ENCODE measurements around the gene ATG10. TPM values are rescaled to one million over a fixed set of nuclear protein-coding genes. Genes with fewer than 3 reads are reported as not detected.
"Not testable (repeated sequence)": the region's sequence is repeated elsewhere in the genome, so short reads cannot be mapped to it uniquely, and the experiment has no call there.

The ATG10 gene
- total RNA-seq, 1 donor from 2014 or later, result 8.1 TPM

DNA sequence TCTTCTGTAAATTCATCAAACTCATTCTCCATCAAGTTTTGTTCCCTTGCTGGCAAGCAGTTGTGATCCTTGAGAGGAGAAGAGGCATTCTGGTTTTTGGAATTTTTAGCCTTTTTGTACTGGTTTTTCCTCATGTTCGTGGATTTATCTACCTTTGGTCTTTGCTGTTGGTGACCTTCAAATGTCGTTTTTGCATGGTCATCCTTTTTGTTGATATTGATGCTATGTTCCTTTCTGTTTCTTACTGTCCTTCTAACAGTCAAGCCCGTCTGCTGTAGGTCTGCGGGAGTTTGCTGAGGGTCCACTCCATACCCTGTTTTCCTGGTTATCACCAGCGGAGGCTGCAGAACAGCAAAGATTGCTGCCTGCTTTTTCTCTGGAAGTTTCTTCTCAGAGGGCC lies 165.4 kb downstream of the ATG10 start:
- ATAC-seq, result no peak

DNA sequence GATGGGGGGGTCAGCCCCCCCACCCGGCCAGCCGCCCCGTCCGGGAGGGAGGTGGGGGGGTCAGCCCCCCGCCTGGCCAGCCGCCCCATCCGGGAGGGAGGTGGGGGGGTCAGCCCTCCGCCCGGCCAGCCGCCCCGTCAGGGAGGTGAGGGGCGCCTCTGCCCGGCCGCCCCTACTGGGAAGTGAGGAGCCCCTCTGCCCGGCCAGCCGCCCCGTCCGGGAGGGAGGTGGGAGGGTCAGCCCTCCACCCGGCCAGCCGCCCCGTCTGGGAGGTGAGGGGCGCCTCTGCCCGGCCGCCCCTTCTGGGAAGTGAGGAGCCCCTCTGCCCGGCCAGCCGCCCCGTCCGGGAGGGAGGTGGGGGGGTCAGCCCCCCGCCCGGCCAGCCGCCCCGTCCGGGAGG lies 168.0 kb downstream of the ATG10 start:
- not testable (repeated sequence) for ATAC-seq

DNA sequence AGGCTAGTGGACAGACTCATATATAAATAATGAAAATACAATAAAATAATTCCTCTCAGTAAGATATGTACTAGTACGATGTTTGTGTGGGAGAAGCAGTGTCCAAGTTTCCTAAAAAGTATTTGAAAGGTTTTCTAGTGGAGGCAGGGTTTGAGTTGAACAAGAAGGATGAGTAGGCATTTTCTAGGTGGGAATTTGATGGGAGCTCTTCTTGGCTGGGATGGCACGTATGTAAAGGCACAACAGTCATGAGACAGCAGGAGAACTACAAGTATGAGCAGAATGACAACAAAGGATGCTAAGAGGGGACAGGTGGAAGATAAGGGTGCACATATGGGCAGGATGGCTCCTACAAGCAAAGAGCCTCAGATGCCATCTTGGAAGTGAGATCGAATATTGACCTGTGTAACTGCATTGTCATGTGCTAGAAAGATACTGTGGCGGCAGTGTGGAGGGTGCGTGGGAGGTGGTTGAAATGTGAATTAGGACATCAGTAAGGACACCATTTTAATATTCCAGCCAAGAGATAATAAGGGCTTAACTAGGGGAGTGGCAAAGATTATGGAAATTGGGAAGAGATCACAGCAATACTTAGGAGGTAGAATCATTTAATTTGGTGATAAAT lies 170.5 kb downstream of the ATG10 start:
- ATAC-seq, result no peak

DNA sequence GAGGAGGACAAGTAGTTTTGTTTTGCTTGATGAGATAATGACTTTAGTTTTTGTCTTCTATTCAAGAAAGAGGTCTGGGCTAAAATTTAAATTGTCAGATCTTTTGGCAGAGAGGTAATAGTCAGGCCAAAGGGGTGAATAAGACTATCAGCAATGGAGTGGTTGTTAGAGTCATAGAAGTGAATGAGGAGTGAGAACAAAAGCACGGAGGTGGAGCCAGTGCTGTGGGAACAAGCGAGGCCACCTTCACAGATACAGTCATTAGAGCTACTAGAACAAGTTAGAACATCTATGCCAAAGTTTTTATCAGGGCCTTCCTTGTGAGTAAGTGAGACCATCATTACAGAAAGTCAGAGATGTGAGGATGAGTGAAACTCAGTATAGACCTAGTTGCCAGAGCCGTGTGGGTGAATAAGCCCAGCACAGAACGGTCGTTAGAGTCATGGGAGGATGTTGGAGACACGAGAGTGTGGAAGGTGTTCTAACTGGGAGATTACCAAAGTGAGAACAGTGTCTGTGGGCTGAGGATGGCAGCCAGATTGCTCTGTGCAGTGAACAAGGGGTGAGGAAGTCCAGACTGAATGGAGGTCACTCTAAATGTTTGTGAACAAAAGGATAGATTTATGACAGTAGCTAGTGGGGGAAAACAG lies 171.2 kb downstream of the ATG10 start:
- ATAC-seq, result no peak

DNA sequence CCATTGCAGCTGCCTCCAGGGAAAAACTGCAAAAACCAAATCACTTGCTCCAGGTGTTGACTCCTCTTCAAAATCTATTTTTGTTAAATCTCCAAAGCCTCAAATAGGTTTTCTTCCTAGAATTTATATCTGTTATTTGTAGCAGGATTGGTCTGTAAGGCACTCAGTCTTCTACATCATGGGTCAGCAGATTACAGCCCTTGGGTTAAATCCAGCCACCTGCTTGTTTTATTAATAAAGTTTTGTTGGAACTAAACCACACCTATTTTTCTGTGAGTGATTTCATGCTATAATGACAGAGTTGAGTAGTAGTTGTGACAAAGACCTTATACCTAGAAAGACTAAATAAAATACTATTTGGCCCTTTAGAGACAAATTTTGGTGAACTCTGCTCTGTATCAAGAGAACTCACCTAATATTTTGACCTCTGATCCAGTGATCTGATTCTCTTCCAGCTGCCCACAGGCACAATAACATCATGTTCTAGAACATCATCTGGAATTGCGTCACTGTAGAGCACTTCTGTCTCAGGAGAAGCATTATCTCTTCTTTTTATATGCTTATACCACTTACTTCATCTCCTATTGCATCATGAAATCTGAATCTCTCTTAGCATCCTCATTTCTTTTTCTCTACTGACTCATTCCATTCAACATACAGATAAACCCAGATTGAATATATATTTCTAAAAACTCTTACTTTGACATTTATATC lies 176.2 kb downstream of the ATG10 start:
- no peak for ATAC-seq

DNA sequence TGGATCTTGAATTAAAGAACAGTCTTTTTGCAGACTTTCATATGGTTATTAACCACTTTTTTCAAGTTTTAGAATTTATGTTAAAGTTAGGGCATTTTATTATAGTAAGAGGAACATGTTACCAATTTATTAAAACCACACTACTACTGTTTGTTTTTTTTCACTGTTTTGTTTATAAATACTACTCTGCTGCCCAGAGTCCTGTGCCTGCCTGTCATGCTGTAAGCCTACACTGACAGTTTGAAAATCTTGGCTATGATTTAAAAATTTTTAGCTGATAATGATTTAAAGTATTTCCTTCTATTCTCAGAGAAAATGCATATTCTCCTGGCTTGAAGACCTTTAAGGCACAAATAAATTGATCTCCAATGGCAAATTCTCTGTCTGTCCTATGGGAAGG lies 177.6 kb downstream of the ATG10 start:
- ATAC-seq, result no peak

DNA sequence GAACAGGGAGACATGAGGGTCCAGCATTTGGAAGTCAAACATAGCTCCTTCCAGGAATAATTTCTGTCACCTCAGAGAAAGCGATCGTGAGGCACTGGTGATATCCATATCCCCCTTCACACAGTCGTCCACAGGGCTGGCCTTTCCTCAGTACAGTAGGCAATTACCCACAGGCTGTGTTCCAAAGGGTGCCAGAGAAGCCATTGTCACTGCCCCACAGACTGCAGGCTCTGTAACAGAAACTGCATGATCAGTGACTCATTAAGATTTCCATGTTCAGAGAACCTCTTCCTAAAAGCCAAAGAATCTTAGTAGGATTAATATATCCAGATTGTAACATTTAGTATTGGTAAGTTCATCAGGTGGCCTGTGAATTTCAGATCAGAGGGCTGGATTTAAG lies 178.7 kb downstream of the ATG10 start:
- ATAC-seq, result no peak

DNA sequence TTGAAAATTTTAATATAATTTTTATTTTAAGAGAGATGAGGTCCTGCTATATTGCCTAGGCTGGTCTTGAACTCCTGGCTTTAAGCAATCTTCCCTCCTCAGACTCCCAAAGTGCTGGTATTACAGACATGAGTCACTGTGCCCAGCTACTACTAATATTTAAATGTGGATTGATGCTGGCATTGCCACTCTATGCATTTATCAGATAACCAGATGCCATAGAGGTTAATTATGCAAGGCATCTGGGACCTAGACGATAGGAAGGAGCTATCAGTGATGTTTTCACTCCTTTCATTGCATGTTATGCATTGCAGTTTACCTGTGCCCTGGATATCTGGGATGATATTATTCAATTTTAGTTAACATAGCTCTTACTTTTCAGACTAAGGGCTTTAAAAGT lies 179.4 kb downstream of the ATG10 start:
- ATAC-seq, result no peak

DNA sequence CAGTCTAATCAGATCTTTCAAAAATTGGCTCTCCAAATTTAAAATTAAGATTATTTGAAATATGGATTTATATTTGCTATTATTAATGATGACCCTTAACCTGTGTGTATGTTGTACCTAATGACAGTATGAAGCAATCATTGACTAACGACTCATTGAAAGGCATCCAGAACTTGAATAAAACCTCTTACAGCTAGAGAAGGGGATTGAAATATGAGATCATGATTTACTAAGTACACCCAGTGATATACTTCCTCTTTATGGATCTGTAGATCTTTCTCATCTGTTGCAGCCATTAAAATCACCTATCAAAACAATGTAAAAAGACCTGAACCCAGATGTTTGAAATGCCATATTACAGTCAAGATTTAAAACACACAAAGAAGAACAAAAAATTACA lies 179.8 kb downstream of the ATG10 start:
- ATAC-seq, result no peak

DNA sequence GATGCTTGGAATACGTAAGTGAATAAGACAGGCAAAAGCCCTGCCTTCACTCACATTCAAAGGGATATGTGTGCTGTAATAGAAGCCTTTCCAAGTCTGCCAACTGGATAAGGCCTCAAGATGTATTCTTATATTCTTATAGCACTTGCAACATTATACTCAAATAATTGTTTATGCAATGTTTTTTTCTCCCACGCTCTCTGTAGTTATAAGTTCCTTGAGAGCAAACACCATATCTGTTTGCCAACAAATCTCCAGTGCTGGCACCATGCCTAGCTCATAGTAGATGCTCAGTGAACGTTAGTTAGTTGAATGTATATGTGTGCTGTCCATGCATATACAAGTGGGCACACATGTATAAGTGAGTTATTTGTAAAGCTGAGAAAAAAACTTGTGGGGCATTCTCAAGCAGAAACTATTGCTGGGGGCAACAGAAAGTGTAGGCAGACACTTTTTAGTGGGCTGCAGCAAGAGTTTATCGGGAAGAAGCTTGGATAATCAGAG lies 181.2 kb downstream of the ATG10 start:
- ATAC-seq, result no peak

DNA sequence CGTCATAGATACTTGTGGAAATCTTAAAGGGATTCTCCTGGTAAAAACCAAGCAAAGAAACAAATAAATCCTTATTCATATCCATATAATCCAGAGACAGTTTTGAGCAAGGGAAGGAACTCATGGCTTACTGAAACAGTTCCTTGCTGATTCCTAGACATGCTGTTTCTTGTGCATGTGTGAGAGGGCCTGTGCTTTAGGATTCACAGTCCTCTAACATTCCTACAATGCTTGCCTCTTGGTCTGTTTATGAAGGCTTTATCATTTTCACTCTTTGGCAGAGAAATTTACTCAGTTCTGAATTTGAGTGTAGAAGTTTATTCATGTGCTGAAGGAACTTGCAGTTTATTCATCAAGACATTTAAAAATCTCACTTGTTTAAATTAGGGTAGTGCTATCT lies 183.0 kb downstream of the ATG10 start:
- ATAC-seq, result no peak

DNA sequence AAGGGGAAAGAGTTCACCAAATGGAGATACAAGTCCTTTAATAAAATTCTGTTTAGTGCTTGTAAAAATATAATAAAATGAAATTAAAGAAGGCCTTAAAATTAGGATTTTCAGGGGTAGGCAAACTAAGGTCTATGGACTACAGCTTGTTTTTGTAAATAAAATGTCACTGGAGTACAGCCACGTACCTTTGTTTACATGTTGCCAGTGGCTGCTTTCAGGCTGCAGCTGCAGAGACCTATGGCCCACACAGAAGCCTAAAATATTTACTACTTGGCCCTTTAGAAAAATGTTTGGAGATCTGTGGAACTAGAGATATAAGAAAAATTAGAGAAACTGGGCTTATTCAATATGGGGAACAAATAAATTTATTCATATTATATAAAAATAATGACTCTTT lies 183.5 kb downstream of the ATG10 start:
- ATAC-seq, result no peak

DNA sequence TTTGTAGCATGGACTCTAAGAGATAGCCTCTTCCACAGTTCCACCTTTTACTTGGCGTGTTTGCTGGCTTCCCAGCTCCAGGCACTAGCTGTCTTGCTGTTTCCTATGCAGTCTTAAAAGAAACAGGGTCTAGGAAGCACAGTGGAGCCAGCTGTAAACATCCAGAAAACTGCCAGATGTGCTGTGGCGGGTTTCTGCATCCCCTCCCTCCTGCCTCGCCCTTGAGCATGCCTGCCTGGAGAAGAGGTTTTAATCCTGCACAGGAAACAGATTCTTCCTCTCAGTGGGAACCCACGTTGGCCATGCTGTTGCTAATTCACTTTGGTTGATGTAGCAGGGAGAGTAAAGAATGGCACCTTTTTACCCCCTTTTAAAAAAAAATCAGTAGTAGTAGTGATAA lies 185.1 kb downstream of the ATG10 start:
- ATAC-seq, result no peak

DNA sequence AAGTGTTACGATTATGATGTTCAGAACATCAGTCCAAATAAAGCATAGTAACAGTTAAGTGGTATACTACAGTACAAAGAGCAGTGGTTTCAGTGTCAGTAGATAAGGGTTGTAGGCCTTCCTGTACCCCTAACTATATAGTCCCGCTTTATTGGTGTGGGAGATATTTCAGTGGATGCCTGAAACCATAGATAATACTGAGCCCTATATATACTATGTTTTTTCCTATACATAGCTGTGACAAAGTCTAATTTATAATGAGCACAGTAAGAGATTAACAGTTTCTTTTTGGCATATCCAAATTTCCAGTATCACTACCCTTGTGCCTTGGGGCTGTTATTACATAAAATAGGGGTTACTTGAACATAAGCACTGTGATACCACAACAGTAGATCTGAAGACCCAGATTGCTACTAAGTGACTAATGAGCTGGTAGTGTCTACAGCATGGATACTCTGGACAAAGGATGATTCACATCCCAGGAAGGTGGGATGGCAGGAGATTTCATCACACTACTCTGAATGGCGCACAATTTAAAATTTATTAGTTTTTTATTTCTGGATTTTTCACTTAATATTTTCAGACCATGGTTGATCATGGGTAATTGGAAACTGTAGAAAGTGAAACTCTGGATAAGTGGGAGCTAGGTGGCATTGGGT lies 187.1 kb downstream of the ATG10 start:
- no peak for ATAC-seq

DNA sequence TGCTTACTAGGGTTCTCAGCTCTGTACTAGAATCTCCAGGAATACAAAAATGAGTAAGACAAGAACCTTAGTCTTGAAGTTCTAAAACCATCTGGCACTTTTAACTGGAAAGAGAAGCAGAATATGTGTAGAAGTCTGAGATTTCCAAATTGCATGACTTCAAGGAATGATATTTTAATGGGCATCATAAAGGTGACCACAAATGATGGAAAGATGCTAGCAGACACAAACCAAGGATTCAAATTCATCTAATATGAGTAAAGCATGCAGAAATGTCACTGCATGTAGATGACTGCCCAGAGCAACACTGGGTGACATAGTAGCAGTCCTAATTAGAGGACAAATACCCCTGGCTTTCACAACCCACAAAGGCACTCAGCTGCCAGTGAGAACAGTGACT lies 189.1 kb downstream of the ATG10 start:
- ATAC-seq, result no peak

DNA sequence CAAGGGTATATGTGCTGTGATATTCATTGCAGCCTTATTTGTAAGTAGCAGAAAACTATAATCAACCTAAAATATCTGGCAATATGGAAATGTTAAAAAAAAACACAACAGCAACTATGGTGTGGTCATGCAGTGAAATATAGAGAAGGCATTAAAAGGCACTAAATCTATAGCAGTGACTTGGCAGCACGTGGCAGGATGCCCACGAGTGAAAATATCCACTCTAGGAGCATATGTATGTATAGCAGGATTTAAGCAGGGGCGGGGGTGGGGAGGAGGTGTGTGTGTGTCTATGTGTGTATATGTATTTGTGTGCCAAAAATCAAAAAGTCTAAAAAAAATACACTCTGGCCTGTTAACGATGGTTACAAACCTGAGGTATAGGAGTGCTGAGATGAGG lies 190.8 kb downstream of the ATG10 start:
- no peak for ATAC-seq

DNA sequence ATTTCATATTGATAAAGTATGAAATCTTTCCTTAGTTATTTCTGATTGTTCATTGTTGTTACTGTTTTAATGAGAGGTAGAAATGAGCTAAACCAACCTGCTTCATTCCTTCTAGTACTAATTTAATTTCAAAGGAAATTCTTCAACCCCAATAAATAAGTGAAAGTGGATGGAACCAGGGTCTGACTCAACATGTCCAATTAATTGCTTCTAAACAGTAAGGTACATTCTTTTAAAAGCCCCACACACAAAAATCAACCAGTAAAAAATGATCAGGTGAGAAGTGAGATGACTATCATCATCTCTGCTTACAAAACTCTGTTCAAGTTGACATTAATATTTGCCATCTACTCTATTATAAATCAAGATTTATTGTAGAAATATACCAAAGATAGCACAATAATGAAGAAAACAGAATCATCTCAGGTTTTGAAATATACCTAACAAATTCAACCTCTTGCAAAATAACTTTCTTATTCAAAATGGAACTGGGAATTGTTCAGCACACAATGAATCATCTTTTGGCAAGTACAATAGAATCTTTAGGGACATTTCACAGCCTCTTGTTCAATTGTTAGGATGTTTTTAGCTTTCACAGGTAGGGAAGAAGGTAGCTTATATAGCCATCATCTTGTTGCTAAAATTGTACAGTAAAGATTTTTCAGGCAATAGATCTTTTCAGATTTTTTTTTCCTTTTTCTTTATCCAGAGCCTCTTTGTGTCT lies 191.8 kb downstream of the ATG10 start:
- no peak for ATAC-seq

DNA sequence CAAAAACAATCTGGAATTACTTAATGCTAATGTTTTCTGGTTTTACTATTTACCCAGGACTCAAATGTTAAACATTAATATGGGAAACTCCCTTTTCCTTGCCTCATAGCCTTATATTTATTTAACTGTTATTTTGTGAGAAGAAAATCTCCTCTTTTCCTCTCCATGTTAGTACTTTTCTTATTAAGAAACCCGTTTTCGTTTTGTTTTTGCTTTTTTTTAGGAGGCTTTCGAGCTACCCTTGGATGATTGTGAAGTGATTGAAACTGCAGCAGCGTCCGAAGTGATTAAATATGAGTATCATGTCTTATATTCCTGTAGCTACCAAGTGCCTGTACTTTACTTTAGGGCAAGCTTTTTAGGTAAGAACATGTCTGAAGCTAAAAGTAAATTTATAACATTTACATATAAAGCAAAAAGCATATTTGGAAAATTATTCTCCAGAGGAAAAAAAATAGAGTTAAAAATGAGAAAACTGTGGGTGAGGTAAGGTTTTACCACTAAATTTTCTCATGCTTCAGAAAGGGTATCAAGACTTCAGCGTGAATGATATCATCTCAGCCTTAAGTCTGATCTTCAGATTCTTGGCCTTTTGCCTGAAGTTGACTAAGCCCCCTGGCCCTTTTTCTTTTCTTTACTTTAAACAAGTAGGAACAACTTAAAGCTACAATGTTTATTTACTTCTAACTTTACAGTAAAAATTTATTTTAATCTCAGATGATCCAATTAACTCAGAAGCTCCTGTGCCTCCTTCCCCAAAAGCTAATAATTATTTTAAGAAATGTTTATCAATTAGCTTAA lies 192.6 kb downstream of the ATG10 start:
- no peak for ATAC-seq

DNA sequence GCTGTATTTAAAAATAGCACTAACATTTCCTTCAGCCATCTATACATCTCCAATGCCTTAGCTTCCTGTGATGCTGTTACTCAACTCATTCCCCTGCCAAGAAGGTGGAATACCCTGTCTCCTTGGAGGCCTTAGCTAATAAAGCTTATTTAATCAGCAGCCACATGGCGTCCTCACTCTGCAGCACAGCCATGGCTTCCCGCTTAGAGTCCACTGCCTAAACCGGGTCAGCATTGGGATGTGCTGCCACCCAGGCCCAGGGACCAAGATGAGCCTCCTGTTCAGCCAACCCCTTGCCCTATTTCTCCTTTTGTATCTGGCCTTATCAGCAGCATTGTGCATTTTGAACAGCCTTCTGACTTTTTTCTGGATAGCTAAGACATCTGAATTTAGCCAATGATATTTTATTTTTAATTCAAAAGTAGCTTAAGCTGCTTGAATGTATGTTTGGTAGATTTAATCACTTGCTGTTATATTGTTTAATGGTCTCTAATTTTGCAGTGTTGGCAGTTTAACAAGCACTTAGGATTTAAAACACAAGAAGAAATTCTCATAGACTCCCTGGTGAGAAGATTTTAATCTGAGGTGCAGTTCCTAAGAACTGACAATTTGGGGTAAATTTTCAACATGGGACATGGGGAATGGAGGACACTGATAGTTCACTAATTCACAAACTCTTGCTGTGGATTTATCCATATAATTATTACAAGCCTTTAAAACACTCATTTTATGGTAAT lies 193.3 kb downstream of the ATG10 start:
- peak; percentile 49 for ATAC-seq

DNA sequence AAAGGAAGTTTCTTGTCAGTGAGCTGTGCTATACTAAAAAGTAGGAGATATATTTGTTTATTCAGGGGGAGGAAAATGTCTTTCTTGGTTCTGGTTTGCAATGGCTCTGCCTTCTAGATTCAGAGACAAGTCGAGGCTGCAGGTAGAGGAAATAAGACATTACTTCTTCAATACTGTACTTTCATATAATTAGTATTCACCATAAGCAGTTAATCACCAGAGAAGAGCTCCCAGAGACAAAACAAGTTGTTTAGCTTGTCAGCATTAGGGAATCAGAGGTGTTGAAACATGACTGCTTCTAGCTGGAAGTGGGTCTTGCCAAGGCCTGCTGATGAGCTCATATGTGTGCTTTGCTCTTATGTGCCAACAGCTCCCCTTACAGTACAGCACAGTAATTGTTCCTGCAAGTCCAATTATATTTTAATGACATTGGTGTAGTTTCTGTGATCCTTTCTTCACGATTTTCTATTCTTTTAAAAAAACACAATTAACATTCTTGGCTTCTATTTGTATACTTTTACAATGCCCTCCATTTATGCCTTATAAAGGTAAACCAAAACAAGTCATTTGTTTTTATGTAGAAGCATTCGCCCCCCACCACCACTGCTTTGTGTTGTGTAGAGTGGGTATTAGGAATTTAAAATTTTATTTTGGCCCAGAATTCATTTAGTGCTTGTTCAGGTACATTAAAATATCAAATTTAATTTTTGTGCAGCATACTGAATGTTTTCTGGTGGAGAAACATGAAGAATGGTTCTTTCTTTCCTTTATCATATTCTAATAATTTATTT lies 194.1 kb downstream of the ATG10 start:
- ATAC-seq, result peak; percentile 100

All from esophagus mucosa (tissue), 1 donor.